ENCODE measurements around the gene IL1RL2.

Gene IL1RL2

DNA sequence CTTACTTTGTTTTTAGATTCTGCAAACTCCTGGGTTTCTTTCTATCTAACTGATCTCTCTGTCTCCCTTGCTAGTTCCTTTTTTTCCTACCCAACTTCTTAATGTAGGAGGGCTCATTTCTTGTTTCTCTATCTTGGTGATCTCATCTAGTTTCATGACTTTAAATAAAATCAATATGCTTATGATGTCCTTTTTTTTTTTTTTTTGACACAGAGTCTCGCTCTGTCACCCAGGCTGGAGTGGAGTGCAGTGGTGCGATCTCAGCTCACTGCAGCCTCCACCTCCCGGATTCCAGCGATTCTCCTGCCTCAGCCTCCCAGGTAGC, 82.3 kb downstream of the IL1RL2 start:
- no peak for DNase-seq

DNA sequence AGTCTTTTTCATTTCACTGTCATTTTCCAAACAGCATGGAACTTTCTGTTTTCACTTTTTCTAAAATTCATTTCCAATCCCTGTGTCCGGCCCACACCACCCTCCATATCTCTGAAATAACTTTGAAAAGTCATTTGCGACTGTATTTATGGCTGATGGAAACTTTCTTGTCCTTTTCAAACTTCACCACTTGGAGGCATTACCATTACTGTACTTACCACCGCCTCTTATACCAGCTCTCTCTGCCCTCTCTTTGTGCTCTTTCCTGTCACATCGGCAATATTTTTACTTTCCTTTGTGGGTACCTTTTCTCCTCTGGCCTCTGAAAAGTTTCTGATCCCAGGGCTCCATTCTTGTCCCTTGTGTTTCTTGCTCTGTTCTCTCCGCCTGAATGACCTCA, 85.0 kb downstream of the IL1RL2 start:
- DNase-seq: no peak

DNA sequence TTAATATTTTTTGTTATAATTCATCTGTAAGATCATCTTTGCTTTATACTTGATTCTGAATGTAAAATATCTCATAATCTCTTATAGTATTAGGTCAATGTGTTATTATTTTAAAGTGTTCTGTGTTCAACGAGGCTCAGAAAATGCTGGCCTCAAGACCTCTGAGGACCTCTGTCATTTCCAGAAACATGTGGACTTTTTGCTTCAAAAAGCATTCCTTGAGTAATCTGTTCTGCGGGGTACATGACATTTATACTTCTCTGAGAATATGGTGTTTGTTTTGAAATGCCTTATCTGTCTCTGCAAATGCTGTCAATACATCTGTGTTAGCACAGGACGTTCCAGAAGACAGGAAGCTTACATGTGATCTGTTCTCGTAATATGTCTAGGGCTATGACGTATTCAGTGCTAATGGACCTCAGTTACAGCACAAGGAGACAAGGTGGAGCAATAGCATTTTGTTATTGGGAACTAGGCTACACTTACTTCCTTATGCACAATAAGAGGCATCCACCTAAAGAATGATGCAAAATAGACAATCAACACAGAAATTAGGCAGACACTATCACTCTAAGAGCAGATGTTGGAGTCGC, 86.9 kb downstream of the IL1RL2 start:
- no peak for DNase-seq

- DNase-seq: no peak
These were observed 89.9 kb downstream of the IL1RL2 start for GRCh38 chr2:102276549-102277201.

DNA sequence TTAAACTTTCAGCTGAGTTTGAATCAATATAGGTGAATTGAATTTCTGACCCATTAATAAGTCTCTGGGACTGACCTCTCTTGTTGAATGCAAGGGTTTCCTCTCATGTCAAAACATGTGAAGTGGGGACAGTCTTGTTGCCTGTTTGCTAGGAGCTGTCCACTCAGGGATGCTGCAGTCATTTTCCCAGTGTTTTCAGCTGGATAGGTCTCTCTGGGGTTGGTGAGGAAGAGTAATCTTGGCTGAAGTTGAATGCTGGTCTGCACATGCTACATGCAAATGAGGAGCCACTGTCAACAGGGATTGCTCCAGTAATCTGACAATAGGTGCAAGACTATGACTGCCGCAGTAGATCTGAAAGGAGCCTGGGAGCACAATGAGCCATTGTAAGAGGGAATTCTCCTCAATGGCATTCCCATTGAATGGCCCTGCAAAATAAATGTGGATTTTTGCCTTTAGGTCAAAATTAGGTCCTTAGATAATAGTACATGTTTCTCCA, 90.4 kb downstream of the IL1RL2 start:
- DNase-seq: no peak

DNA sequence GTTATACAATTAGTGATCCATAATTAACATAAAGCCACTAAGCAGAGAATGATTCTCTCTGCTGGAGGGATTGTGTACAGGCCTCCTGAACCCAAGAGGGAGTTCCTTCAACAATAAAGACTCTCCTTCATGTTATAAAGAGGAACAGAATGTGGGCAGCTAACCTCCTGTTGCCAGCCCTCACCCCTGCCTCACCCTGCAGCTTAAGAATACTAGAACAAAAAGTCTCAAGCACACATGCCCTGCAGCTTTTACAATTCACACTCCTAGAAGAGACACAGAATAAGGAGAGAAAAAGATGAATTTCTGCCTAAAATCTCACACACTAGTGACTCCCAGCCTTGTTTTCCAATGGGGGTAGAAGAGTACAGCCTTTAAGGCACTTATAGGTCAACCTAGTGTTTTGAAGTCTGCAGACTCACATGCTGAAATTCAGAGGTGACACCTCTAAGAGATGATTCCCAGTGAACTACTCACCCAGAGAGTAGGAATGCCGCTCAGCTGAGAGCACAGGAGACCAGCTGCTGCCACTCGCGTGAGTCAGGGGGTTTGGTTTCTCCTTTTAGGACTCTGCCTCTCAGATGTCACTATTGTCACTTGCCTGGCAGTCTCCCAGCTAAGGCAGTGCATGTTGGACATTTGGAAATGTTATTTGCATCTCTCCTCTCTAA, 92.0 kb downstream of the IL1RL2 start:
- no peak for DNase-seq

GRCh38 chr2:102279391-102279735, 92.5 kb downstream of the IL1RL2 start:
- DNase-seq: no peak

GRCh38 chr2:102282678-102283091, 95.9 kb downstream of the IL1RL2 start:
- no peak for DNase-seq

DNA sequence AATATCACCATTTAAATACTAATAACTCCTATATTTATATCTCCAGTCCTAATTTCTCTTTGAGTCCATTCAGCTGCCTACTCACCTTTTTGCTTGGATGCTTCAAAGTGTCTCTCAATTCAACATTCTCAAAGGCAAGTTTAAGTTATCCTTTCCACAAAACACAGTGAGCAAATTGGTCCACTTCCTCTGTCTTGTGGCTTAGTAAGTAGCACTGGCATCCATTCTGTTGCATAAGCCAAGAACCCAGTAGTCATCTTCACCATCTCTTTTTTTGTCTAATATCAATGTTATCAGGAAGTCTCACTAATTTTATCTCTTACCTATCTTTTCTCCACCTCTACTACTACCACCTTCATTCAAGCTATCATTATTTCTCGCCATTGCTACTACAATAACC, 97.2 kb downstream of the IL1RL2 start:
- DNase-seq: no peak

DNA sequence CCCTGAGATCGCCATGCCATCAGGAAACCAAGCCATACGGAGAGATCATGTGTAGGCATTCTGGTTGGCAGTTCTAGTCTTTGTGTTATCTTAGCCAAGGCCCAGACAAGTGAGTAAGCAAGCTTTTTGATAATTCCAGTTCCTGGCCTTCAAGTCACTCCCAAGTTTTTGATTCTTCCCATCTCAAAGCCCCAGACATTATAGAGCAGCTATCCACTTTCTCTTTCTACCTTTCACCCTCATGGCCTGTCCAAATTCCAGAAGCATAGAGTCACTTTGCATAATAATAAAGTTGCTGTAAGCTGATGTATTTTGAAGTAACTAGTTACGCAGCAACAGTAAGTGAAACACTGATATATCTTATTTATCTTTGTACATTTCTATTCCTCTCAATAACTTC, 97.8 kb downstream of the IL1RL2 start:
- no peak for DNase-seq

- DNase-seq: no peak
These were observed 98.5 kb downstream of the IL1RL2 start for GRCh38 chr2:102285368-102285767.

GRCh38 chr2:102286041-102286440, 99.2 kb downstream of the IL1RL2 start:
- no peak for DNase-seq

DNA sequence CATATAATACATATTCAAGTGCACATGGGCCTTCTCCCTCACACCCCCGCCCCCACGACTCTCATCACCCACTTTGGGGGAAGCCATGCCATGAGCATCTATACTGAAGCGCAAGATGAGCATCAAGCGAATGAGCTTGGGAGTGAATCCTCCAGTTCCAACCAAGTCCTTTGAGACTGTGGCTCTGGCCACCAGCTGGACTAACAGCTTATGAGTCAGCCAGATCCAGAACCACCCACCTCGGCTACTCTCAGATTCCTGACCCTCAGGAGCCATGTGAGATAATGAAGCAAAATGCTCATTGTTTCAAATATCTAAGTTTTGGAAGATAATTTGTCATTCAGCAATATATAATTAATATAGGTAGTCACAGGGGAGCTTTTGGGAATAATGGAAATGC, 102.3 kb downstream of the IL1RL2 start:
- no peak for DNase-seq

All from stimulated activated CD4-positive, alpha-beta T cell treated with anti-CD3 and anti-CD28 coated beads, Interleukin-15, amount 100 ng/mL, for 24 hours (primary cell).